Ovary (tissue), 9 donors: Measurements from ENCODE around the gene SEZ6. TPM values are rescaled to one million over a fixed set of nuclear protein-coding genes. Genes with fewer than 3 reads are reported as not detected.

ENCODE experiments used
- DNase-seq, 5 donors: peaks; one replicate each; pipeline ENCODE4 v3.0.0-alpha.2; 2019 to 2020
- H3K27ac ChIP-seq, 2 donors: fragments of 200-600 bp; one replicate each; pipeline versions ENCODE4 v1.5.1 to v1.8.0; 2019 to 2022
- H3K27me3 ChIP-seq: fragments of 200-600 bp; one replicate; pipeline ENCODE4 v1.8.0; 2022
- H3K36me3 ChIP-seq: fragments of 200-600 bp; sonication (generic); one replicate; pipeline ENCODE4 v1.5.1; 2019
- H3K4me1 ChIP-seq: one replicate; pipeline ENCODE4 v1.8.1; 2013; ENCODE audit warnings: mild to moderate bottlenecking, moderate library complexity; ENCODE audit not compliant: insufficient read depth
- H3K4me3 ChIP-seq: fragments of 200-600 bp; sonication (generic); one replicate; pipeline ENCODE4 v1.5.1; 2017
- H3K9me3 ChIP-seq, 2 donors: fragments of 200-600 bp in 1 of 2; sonication (generic) in 1 of 2; one replicate each; pipeline versions ENCODE4 v1.5.1 to v1.8.1; 2013 to 2019; ENCODE audit warnings: mild to moderate bottlenecking in 1 of 2, moderate library complexity in 1 of 2
- CTCF ChIP-seq, 3 donors: fragments of 450-650 bp in 2 of 3; fragments of 200-600 bp in 1 of 3; IDR thresholded peaks; one replicate each; pipeline versions ENCODE4 v1.5.1 to v1.8.0; 2016 to 2022; ENCODE audit warnings: antibody characterized with exemption in 3 of 3, mild to moderate bottlenecking in 1 of 3
- EP300 ChIP-seq: sonication (generic); formaldehyde crosslinking; IDR thresholded peaks from one replicate; pipeline ENCODE4 v1.6.1; 2017; ENCODE audit warnings: antibody characterized with exemption
- POLR2A ChIP-seq: fragments of 450-650 bp; IDR thresholded peaks from one replicate; pipeline ENCODE4 v1.6.1; 2017; ENCODE audit warnings: antibody characterized with exemption, mild to moderate bottlenecking, moderate library complexity
- WGBS, 3 donors: extraction: QIAGEN DNeasy Blood & Tissue Kit in 1 of 3; methylation state at CpG; one replicate each; pipeline versions ENCODE4 v1.1.5 to v1.1.7; 2013 to 2017; 5-methylcytosine and 5-hydroxymethylcytosine counted together
- intact Hi-C, 4 donors: fragments of 100-400 bp; cut with DNase I; formaldehyde crosslinking; loops; one replicate each; pipeline versions ENCODE4 v1.11.0 to v1.15.1; 2022 to 2023
- polyA plus RNA-seq, 2 donors: library from polyadenylated mRNA; stranded (reverse); fragments of 200-250 nt in 1 of 2; fragments of 350-450 nt in 1 of 2; fragmentation: Illumina TruSeq in 1 of 2; extraction: RNeasy Lipid Tissue Mini Kit (QIAGEN cat#74804) in 1 of 2; gene quantifications; one replicate each; pipeline ENCODE4 v1.2.3, GENCODE V29; 2013 to 2014
- total RNA-seq, 7 donors: library from RNA; depleted of rRNA in 2 of 7; stranded (reverse); fragments of >200 nt in 2 of 7; fragmentation: NEBNext Ultra II Directional in 3 of 7; extraction: Animal tissue kit (Norgen Biotek cat#: 25700) in 3 of 7; gene quantifications; one replicate each; pipeline versions ENCODE4 v1.1.0 to v1.2.4, GENCODE V29; 2016 to 2023
- donor health status: DM: no; HTN: no; CAD: no; lungs with moderate emphysema.
- donor health status: DM: no; HTN: no; CAD: no.
- donor health status: Bipolar disorder and iron deficiency.
- donor health status: DM: yes; HTN: yes; CAD: no.
- donor health status: DM: no; HTN: no; CAD: no.
- donor health status: DM: yes; HTN: yes; CAD: no.

Gene SEZ6
- total and polyA plus RNA-seq, 9 donors, result not detected

- Histone ChIP-seq H3K27me3 (no peaks in the 10 kb centered on the region), H3K9me3 (no peaks in the 10 kb centered on the region), H3K4me1 (no peaks in the 10 kb centered on the region), H3K36me3 (no peaks in the 10 kb centered on the region), H3K4me3 (no peak overlapping the region), H3K27ac (no peak overlapping the region)
- no peak for DNase-seq
- intact Hi-C loops, result no loop called here
- TF ChIP-seq CTCF (IDR thresholded peaks at IDR 0.05) (no peak), EP300 (no peak), POLR2A (no peak)
- 91 to 97% (median 92%) methylated on average over 5 of the region's 5 CpGs for WGBS, 3 donors
Measured at GRCh38 chr17:29050176-29050575, 44.3 kb upstream of the SEZ6 start.

- DNase-seq, result no peak
Measured at GRCh38 chr17:29049541-29050145, 43.8 kb upstream of the SEZ6 start.

GRCh38 chr17:29048440-29049368, 42.9 kb upstream of the SEZ6 start:
- TF ChIP-seq POLR2A (no peak), EP300 (no peak), CTCF (IDR thresholded peaks at IDR 0.05) (no peak)
- Histone ChIP-seq H3K9me3 (no peaks in the 10 kb centered on the region), H3K36me3 (no peaks in the 10 kb centered on the region), H3K27ac (no peak overlapping the region), H3K27me3 (no peaks in the 10 kb centered on the region), H3K4me1 (no peaks in the 10 kb centered on the region), H3K4me3 (no peak overlapping the region)
- no peak for DNase-seq
- WGBS, 3 donors, result 61 to 64% (median 62%) methylated on average over 10 of the region's 10 CpGs
- intact Hi-C loops, result no loop called here

More at GRCh38 chr17:29049541-29050145, 43.8 kb upstream of the SEZ6 start:
- H3K36me3 ChIP-seq, result no peaks in the 10 kb centered on the region
- no peak for TF ChIP-seq CTCF (IDR thresholded peaks at IDR 0.05)
- TF ChIP-seq EP300, result no peak
- no peak for TF ChIP-seq POLR2A
- intact Hi-C loops, result no loop called here
- 85 to 88% (median 87%) methylated on average over 11 of the region's 11 CpGs for WGBS, 3 donors
- no peaks in the 10 kb centered on the region for H3K4me1 ChIP-seq
- H3K27me3 ChIP-seq, result no peaks in the 10 kb centered on the region
- no peak overlapping the region for H3K4me3 ChIP-seq
- H3K27ac ChIP-seq, result no peak overlapping the region
- H3K9me3 ChIP-seq, result no peaks in the 10 kb centered on the region

DNA sequence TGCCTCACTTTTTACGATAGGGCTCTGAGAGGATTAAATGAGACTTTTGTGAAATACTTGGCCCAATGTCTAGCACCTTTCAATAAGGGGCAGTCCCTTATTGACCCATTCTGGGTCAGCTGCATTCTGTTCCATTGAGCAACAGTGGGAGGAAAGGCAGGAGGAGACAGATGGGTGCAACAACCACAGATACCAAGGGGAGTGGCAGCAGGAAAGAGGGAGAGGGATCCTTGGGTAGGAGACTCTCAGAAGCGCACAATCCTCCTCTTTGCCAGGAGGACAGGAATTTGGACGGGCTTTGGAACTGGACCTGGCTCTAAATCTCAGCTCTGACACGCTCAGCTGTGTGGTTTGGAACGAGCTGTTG, 40.6 kb upstream of the SEZ6 start:
- TF ChIP-seq POLR2A (no peak), CTCF (IDR thresholded peaks at IDR 0.05) (no peak), EP300 (no peak)
- Histone ChIP-seq H3K9me3 (no peaks in the 10 kb centered on the region), H3K27ac (no peak overlapping the region), H3K36me3 (no peaks in the 10 kb centered on the region), H3K4me3 (no peak overlapping the region), H3K4me1 (peaks cover 1% of the 10 kb centered on the region), H3K27me3 (no peaks in the 10 kb centered on the region)
- WGBS, 3 donors, result 59 to 76% (median 75%) methylated on average over 5 of the region's 5 CpGs
- intact Hi-C loops, result no loop called here
- no peak for DNase-seq
